Activated CD8-positive, alpha-beta memory T cell treated with anti-CD3 and anti-CD28 coated beads, Interleukin-2, amount 50 U/mL, for 24 hours (primary cell): ENCODE data around the gene PNPLA5.

ENCODE experiments used
- DNase-seq: peaks from one replicate; pipeline ENCODE4 v3.0.0-alpha.2; 2020; ENCODE audit errors: extremely low read depth

Gene PNPLA5

GRCh38 chr22:43854786-43855271 is 37.0 kb downstream of the PNPLA5 start:
- no peak for DNase-seq

DNA sequence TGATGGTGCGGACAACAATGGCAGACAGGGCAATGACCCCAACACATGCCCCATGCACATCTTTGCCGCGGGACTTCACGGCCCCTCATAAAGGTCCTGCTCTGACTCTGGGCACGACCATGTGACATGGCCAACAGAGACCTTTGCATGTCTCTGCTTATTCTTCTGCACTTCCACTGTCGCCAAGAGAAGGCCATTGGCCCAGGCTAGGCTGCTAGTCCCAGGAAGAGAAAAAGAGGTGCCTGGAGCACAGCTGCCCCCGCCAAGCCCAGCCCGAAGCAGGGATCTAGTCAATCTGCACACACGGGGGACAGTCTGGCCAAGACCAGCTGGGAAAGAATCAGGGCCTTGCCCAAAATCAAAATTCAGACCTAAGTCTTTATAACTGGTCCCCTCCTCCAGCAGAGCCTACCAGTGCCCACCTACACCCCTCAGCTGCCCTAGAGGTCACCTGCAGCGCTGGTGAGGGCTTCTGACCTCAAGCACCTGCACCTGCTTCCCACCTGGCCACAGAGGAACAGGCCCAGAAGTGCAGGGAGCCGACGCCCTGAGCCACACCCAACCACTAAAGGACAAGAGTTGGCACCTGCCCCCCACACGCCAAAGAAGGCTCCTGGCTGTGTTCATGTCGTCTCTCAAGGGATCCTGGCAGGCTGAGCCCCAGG is 37.6 kb downstream of the PNPLA5 start:
- no peak for DNase-seq

DNA sequence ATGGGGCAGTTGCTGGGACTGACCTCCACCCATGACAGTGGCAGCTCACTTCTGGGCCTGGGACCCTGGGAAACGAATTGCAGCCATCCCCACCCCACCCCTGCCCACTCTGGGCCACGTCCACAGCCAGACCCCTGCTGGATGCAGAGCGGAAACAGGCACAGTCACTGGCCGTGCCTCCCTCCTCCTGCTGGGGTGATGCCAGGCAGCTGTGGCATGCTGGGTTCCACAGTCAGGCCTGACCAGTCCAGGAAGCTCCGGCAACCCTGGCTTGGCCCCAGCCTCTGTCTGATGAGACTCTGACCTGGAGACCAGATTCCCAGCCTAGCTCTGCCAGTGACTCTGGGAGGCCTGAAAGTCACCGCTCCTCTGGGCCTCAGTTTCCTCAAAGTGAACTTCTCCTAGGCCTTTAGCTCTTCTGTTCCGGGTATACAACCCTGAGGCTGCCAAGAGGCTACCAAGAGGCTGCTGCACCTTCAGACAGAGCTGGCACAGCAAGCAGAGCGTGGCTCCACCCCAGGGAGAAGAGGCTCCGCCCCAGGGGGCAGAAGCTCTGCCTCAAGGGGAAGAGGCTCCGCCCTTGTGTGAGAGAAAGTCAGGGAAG is 38.4 kb downstream of the PNPLA5 start:
- DNase-seq: no peak

DNA sequence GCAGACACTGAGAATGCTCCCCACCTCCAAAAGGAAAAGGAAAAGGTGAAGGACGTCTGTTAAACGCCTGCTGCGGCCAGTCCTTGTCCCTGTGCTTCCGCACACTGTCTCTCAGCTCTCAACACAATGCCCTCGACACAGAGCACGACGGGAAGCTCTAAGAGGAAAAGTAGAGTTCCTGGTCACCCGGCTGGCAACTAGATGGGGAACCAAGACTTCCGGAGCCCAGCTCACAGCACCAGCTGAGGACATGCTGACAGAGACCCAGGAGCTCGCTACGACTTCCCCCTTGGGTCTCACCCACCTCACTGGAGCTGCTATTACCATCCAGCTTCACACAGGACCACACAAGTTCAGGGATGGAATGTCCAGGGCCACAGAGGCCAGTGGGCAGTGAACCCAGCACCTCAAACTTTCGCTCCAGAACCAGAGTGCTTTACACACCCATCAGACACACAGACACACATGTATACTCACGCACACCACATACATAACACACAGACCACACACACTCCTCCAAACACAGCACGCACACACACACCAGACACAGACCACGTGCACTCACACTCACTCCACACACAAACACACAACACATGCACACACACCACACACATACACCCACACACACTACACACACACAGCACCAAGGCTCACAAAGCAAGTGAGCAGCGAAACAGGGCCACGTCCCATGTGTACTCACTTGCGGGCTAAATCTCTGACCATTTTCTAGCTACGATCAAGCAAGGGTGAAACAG is 39.1 kb downstream of the PNPLA5 start:
- no peak for DNase-seq

- no peak for DNase-seq
Measured at GRCh38 chr22:43851979-43852307, 39.9 kb downstream of the PNPLA5 start.

DNA sequence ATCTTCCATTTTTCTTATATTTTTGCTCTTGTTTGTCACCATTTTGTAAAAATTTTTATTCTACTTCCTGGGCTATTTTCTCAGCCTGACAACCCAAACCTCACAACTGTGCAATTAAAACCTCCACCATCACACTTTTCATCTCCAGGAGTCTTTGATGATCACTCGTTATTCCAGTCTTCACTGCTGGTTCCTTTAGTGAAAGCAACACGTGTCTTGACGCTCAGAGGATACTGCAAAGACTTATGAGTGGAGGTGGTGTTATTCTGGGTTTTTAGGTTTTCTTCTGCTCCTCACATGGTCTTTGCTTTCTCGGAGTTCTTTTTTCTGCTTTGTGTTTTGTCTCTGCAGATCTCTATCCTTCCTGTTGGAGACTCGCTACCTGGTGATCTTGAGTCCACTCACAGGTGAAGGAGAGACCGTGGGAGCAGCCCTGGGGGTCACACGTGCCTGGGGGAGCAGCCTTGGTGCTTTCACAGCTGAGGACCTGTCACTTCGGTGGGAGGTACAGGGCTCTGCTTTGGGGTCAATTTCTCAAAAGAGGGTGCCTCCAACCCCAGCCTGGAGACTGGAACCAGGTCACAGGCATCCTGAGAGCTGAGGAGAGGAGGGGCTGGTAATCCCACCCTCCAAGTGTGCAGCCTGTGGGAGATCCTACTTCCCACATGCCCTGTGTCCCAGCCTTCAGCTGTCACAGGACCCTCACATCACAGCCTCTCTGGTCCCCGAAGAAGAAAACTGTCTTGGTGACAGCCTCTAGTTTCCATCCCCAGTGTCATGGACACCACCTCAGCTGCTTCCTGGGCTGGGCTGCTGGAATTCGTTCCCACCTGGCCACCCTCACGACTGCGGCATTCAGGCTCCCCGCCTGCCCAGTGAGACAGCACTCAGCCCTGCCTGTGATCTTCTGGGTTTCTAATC is 40.5 kb downstream of the PNPLA5 start:
- no peak for DNase-seq

DNA sequence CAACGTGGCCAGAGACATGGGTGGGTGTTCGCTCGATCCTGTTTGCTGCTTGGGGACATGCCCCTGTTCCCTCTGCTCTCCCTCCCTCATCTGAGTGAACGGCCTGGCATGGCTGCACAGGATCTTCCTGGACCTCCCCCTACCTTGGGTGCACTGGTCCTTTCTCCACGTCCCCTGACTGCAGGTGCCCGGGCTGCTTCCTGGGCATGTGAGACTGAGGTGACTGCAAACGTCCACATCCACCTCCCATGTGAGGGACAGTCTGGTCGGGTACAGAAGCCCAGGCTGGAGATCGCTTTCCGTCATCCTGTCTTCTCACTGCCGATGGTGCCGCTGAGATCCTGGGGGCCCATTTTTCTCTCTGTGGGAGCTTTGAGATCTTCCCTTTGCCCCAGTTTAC is 41.3 kb downstream of the PNPLA5 start:
- DNase-seq: no peak

- no peak for DNase-seq
Measured at GRCh38 chr22:43849731-43850130, 42.1 kb downstream of the PNPLA5 start.

GRCh38 chr22:43848366-43849171 is 43.2 kb downstream of the PNPLA5 start:
- no peak for DNase-seq

DNA sequence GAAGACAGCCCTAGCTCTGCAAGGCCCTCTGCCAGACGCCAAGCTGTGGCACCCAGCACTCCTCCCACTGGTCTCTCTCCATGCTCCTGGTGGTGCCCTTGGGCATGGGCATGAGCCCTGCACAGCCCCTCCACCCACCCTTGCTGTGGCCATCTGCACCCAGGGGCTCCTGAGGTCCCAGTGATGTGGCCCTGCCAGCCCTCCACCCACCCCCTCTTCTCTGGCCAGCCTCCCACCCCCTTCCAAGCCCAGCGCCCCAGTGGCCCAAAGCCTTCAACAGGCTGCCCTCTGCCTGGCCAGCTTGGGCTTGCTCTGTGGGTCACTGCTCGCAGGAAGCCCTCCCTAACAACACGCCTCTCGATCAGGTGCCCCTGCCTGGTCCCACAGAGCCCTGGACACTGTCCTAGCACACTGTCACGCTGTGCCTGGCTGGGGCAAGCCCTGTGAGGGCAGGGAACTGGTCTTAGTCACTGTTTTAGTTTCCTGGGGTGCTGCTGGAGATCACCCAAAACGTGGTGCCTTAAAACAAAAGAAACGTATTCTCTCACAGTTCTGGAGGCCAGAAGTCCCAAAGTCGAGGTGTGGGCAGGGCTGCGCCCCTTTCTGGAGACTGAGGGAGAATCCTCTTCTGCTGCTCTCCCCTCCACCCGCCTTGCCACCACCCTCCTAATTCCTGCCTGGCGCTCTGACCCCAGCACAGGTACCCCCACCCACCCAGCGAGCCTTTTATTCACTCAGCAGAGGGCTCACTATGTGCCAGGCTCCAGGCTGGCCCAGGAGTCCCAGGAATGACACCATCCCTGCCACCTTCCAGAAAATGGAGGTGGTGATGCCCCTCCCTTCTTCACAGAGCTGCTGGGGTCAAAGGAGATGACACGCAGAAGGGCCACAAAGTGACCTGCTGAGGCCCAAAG is 44.2 kb downstream of the PNPLA5 start:
- DNase-seq: no peak

DNA sequence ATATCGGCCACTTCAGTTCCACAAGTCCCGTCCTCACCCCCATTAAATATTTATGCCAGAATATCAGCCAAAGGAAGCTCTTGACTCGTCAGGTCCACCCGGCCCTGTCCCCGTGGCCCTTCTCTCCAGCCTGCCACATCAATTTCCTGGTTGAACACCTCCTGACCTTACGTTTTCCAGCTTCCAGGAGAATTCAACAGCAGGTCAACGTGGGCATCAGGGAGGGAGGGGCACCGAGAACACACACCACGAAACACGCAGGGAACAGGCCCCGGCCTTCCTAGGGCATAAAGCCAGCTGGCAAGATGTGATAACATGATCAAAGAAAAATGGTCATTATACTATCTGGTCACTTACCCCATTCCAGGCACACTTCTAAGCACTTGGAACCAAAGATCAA is 44.8 kb downstream of the PNPLA5 start:
- DNase-seq: no peak

GRCh38 chr22:43845981-43846380 is 45.8 kb downstream of the PNPLA5 start:
- no peak for DNase-seq

DNA sequence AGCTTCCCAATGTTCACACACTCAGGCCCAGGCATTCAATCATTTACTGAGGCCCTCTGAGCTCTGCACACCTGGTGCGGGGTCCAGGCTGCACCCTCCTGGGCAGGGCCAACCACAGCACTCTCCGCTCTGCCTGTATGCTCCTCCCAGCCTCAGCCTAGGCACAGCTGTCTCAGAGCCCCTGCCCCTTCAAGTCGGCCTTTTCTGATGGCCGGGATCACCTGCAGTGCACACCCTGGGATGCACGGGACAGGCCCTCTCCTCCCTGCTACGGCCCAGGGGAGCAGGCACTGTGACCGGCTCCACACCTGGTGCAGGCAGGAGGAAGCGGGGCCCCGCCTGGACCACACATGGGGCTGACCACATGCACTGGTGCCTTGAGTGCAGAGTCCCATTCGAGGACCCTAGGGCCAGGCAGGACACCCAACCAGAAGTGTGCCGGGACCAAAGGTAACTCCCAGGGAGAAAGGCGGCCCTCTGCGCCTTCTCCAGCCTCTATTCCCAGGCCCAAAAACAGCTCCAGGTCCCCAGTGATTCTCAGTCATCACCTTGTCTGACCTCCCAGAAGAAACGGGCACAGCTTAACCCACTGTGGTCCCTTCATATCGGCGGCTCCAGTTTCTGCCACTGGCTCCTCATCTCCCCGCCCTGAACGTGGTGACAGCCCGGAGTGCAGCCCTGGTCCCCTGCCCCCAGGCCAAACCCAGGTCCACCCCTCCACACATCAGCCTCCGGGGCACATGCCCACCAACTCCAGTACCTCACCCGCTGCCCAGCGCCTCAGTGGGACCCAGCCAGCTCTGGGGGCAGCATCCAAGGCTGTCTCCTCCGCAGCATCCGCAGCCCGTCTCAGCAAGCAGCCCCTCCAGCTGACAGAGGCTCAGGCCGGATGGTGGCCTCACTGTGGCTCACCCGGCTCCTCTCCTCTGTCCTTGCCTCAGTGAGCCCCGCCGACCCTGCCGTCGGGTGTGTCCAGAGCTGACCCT is 47.0 kb downstream of the PNPLA5 start:
- DNase-seq: no peak

DNA sequence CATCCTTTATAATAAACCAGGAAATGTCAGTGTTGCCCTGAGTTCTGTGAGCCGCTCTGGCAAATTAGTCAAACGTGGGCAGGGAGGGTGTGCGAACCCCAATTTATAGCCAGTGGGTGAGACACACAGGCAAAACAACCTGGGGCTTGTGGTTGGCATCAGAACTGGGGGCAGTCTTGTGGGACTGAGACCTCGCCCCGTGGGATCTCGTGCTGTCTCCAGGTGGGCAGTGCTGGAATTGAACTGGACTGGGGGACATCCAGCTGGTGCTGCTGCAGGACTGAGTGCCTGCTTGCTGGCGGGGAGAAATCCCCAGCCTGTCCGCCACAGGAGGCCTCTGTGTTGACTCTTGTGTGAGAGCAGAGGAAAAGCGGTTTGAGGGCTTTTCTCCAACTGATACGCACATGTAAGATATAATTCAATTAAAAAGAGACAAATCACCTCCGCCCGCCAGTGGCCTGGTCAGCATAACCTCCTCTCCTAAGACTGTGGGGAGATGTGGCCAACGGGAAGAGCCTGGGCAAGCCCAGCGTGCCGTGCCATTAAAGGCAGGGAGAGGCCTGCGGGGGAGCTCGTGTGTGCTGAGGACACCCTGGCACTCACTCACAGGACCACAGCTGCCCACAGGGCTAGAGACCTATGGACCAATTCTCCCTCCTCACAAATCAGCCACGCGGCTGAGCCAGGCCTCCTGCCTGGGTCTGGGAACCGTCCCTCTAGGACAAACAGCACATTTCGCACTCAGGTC is 47.9 kb downstream of the PNPLA5 start:
- DNase-seq: no peak

GRCh38 chr22:43841742-43842141 is 50.1 kb downstream of the PNPLA5 start:
- no peak for DNase-seq

DNA sequence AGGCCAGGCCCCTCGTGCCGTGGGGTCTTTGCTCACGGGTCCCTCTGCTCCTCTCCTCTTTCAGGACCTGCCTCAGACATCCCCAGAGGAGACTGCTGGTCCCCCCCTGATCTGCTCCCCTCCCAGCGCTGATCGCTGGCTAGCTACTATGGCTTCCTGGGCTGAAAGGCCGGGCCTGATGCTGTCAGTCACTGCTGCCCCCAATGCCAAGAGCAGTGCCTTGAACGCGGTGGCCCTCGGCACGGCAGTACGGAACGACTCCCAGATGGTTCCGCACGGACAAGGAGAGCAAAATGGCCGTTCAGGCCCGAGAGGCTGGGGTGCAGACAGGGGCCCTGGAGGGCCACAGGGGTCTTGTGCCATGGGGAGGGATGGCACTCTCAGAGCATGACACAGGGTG is 51.0 kb downstream of the PNPLA5 start:
- no peak for DNase-seq

- DNase-seq: no peak
Measured at GRCh38 chr22:43840431-43840830, 51.4 kb downstream of the PNPLA5 start.

DNA sequence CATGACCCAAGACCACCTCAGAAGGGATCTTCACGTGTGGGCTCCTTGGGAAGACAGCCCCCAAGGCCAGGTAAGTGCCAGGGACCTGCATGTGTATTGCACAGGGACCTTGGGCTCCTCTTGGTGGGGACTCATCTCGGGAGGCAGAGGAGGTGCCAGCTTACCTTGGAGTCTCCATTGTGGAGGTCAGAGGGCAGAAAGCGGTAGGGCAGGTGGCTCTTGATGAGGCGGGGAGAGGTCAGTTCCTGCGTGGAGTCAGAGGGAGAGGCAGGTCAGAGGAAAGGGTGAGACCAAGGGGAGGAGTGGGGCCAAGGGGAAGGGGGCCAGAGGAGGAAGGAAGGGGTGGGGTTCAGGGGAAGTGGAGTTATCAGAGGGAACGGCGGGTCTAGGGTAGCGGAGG is 52.0 kb downstream of the PNPLA5 start:
- DNase-seq: no peak
